ENCODE results near the gene SLC25A39. TPM values are rescaled to one million over a fixed set of nuclear protein-coding genes. Genes with fewer than 3 reads are reported as not detected.
"Not testable (repeated sequence)": the region's sequence is repeated elsewhere in the genome, so short reads cannot be mapped to it uniquely, and the experiment has no call there.

The SLC25A39 gene
- total RNA-seq, 1 donor from 2014 or later = 137 TPM

DNA sequence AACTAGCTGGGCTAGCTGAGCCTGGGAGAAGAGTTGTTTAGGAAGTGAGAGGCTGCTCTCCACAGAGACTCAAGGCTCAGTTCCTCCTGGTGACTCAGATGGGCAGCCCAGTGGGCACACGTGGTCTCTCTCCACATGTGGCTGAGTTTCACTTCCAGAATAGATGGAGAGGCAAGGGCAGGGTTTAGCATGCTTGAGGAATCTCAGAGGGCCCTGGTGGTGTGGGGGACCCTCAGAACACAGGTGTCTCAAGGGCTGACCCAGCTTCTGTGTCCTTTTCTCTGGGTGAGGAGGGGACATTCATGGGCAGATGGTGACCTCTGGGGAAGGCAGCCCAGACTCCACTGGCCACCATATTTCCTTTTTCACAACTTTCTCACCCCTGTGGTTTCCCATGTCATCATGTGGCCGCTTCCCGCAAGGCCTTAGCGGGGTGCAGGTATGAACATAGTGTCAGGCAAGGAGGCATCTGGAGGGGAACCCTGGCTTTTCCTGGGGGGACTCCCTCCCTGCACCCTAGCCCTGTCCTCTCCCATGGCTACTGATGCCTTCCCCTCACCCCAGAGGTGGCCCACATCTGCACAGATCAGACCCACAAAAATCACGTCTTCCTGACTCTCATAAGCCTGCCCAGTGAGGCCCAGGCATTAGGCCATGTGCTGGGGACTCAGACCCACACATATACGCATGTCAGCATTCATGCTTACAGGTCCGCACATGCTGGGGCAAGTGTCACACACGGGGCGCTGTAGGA is 23.8 kb upstream of the SLC25A39 start:
- Mint-ChIP-seq H3K4me3 (peak overlapping the region; percentile 57), H3K4me1 (ENCODE audit: unreplicated experiment) (peaks cover 16% of the 10 kb centered on the region), H3K9me3 (no peaks in the 10 kb centered on the region), H3K36me3 (peaks cover 4% of the 10 kb centered on the region), H3K27ac (no peak overlapping the region), H3K27me3 (peaks cover 4% of the 10 kb centered on the region)
- TF ChIP-seq, protein P1, sequence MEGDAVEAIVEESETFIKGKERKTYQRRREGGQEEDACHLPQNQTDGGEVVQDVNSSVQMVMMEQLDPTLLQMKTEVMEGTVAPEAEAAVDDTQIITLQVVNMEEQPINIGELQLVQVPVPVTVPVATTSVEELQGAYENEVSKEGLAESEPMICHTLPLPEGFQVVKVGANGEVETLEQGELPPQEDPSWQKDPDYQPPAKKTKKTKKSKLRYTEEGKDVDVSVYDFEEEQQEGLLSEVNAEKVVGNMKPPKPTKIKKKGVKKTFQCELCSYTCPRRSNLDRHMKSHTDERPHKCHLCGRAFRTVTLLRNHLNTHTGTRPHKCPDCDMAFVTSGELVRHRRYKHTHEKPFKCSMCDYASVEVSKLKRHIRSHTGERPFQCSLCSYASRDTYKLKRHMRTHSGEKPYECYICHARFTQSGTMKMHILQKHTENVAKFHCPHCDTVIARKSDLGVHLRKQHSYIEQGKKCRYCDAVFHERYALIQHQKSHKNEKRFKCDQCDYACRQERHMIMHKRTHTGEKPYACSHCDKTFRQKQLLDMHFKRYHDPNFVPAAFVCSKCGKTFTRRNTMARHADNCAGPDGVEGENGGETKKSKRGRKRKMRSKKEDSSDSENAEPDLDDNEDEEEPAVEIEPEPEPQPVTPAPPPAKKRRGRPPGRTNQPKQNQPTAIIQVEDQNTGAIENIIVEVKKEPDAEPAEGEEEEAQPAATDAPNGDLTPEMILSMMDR (conservative IDR thresholded peaks at IDR 0.05) = no peak
- no peak for DNase-seq (ENCODE audit: extremely low spot score, unreplicated experiment)

DNA sequence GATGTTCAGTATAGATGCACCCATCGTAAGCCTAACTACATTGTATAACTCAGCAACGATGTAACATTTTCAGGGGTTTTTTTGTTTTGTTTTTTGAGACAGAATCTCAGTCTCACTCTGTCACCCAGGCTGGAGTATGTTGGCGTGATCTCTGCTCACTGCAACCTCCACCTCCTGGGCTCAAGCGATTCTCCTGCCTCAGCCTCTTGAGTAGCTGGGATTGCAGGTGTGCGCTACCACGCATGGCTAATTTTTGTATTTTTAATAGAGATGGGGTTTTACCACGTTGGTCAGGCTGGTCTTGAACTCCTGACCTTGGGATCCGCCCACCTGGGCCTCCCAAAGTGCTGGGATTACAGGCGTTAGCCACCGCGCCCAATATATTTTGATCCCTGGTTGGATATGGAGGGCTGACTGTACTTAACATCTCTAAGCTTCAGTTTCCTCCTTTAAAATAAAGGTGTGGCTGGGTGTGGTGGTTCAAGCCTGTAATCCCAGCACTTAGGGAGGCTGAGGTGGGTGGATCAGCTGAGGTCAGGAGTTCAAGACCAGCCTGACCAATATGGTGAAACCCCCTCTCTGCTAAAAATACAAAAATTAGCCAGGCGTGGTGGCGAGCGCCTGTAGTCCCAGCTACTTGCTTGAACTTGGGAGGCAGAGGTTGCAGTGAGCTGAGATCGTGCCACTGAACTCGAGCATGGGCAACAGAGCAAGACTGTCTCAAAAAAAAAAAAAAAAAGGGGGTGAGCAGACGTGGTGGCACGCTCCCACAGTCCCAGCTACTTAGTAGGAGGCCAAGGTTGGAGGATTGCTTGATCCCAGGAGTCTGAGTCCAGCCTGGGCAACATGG is 22.8 kb upstream of the SLC25A39 start:
- not testable (repeated sequence) for DNase-seq (ENCODE audit: extremely low spot score, unreplicated experiment); H3K36me3 Mint-ChIP-seq; H3K27ac Mint-ChIP-seq; H3K27me3 Mint-ChIP-seq; H3K9me3 Mint-ChIP-seq
- peak overlapping the region; percentile 39 for H3K4me3 Mint-ChIP-seq
- peaks cover 12% of the 10 kb centered on the region for H3K4me1 Mint-ChIP-seq (ENCODE audit: unreplicated experiment)

DNA sequence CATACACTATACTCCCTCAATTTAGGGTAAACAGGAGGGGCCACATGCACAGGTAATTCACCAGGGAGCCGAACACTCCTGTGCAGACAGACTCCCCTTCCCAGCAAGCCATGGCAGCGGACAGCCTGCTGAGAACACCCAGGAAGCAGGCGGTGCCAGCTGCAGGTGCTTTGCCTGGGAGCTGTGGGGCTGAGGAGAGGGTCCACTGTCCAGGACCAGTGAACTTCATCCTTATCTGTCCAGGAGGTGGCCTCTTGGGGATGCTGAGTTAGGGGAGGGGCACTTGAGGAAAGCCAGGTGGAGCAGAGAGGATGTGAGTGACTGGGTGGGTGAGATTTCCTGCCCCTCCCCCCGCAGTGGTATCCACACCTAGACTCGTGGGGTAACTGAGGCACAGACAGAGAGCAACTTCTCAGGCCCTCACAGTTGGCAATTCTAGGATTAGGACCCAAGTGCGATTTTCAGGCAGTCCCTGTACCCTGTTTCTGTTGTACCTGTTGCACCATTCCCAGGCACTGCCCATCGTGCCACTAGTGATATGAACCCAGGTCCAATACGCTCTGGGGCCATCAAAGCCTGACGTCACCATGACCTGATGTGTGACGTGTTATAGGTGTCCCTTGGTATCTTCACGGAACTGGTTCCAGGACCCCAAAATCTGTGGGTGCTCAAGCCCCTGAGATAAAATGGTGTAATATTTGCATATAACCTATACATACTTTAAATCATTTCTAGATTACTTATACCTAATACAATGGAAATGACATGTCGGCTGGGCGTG is 21.6 kb upstream of the SLC25A39 start:
- H3K27ac Mint-ChIP-seq = peak overlapping the region; percentile 95
- H3K9me3 Mint-ChIP-seq = no peaks in the 10 kb centered on the region
- TF ChIP-seq, protein P1 (conservative IDR thresholded peaks at IDR 0.05) = no peak
- H3K4me3 Mint-ChIP-seq = peak overlapping the region; percentile 98
- peaks cover 4% of the 10 kb centered on the region for H3K27me3 Mint-ChIP-seq
- peaks cover 12% of the 10 kb centered on the region for H3K4me1 Mint-ChIP-seq (ENCODE audit: unreplicated experiment)
- DNase-seq (ENCODE audit: extremely low spot score, unreplicated experiment) = no peak
- no peaks in the 10 kb centered on the region for H3K36me3 Mint-ChIP-seq

DNA sequence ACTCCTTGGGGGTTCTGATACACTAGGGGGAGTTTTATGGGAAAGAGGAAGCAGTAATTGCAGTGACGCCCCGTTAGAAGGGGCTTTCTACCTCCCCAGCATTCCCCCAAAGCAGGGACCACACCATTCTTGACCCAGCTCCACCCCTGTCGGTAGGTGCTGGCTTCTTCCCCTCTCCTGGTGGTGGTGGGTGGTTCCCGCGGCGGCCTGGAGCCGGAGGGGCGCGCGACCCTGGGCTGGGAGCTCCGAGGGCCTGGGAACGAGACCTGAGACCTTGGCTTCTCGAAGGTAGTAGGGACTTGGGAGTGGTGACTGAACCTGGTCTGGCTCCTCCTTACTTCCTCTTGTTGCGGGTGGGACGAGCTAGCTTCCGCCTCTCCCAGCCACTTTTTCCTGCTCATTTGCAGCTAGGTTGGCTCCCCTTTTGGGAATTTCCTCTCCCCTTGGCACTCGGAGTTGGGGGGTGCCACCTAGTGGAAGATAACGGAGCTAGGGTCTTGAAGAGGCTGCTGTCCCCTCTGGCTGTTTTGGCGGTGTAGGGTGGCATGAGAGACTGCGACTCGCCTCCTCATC is 20.9 kb upstream of the SLC25A39 start:
- no peak for DNase-seq (ENCODE audit: extremely low spot score, unreplicated experiment)
- Mint-ChIP-seq H3K27ac (peak overlapping the region; percentile 95), H3K36me3 (no peaks in the 10 kb centered on the region), H3K4me3 (peak overlapping the region; percentile 98), H3K27me3 (peaks cover 8% of the 10 kb centered on the region), H3K4me1 (ENCODE audit: unreplicated experiment) (peaks cover 12% of the 10 kb centered on the region), H3K9me3 (no peaks in the 10 kb centered on the region)
- TF ChIP-seq, protein P1 (conservative IDR thresholded peaks at IDR 0.05) = peak; percentile 70

DNA sequence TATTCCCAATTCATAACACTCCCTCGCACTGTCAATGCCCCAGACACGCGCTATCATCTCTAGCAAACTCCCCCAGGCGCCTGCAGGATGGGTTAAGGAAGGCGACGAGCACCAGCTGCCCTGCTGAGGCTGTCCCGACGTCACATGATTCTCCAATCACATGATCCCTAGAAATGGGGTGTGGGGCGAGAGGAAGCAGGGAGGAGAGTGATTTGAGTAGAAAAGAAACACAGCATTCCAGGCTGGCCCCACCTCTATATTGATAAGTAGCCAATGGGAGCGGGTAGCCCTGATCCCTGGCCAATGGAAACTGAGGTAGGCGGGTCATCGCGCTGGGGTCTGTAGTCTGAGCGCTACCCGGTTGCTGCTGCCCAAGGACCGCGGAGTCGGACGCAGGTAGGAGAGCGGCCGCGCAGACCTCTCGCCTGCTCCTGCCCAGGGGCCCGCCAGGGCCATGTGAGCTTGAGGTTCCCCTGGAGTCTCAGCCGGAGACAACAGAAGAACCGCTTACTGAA is 20.4 kb upstream of the SLC25A39 start, which contains the start of gene GRN:
Gene GRN (plus strand): TSS at position 364 of the 515 bp plus-strand sequence. CDS start 3,863 bp downstream, outside the sequence.
- H3K4me1 Mint-ChIP-seq (ENCODE audit: unreplicated experiment) = peaks cover 12% of the 10 kb centered on the region
- peak within 1 kb of the TSS; percentile 98 for H3K4me3 Mint-ChIP-seq
- peak; percentile 94 for DNase-seq (ENCODE audit: extremely low spot score, unreplicated experiment)
- peak within 1 kb of the TSS; percentile 95 for H3K27ac Mint-ChIP-seq
- TF ChIP-seq, protein P1 (conservative IDR thresholded peaks at IDR 0.05) = no peak
- H3K27me3 Mint-ChIP-seq = peaks cover 8% of the 10 kb centered on the region
- no peaks in the 10 kb centered on the region for H3K9me3 Mint-ChIP-seq
- H3K36me3 Mint-ChIP-seq = no peaks in the 10 kb centered on the region

Measured in type B pancreatic cell (in vitro differentiated cells).